Measurements from ENCODE around the gene PAGE4.

Gene PAGE4

DNA sequence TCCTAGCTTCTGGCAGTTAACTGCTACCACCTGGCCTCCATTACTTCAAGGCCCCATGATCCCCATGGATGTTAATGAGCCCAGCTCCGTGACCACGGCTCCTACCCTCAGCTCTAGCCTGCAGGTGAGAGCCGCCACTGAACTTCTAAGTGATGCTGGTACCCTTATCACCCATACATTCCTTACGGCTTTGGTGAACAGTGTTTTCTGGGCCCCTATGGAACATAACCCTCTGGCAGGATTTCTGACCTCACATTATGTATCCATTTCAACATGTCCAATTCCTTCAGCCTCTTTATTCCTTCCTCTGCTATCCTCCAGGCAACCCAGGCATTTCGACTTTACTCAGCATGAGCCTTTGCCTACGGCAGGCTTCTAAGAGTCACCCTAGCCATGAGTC is 24.6 kb downstream of the PAGE4 start:
- Histone ChIP-seq H2BK5ac (ENCODE audit: low read depth, low read length, poor library complexity) (no peak overlapping the region), H3K4me2 (ENCODE audit: low read length) (no peak overlapping the region), H3K36me3 (ENCODE audit: control insufficient read depth in 1 of 2, insufficient read depth in 2 of 2, low read length in 2 of 2) (no peaks in the 10 kb centered on the region), H4K91ac (ENCODE audit: low read depth, low read length) (no peak overlapping the region), H3K9ac (ENCODE audit: low read length) (no peak overlapping the region), H3K27me3 (ENCODE audit: insufficient read depth, low read length) (no peaks in the 10 kb centered on the region), H3K4me3 (ENCODE audit: low read depth, low read length) (no peak overlapping the region), H3K4ac (ENCODE audit: low read depth, low read length) (no peak overlapping the region), H4K8ac (ENCODE audit: low read depth, low read length) (no peak overlapping the region), H3K4me1 (ENCODE audit: control insufficient read depth in 1 of 2, insufficient read depth in 2 of 2, low read length in 2 of 2) (no peaks in the 10 kb centered on the region), H2BK120ac (ENCODE audit: insufficient read depth, low read length, poor library complexity) (no peak overlapping the region), H3K79me1 (ENCODE audit: low read length) (no peaks in the 10 kb centered on the region), H3K14ac (ENCODE audit: low read length) (no peak overlapping the region), H3K23ac (ENCODE audit: low read length) (no peak overlapping the region), H3K27ac (ENCODE audit: low read depth, low read length) (no peak overlapping the region), H2AFZ (ENCODE audit: insufficient read depth, low read length, poor library complexity) (no peak overlapping the region), H3K9me3 (ENCODE audit: insufficient read depth, low read depth, low read length) (no peaks in the 10 kb centered on the region), H3K18ac (ENCODE audit: low read length) (no peak overlapping the region), H2BK12ac (ENCODE audit: low read length) (no peak overlapping the region), H4K12ac (ENCODE audit: low read depth, low read length) (no peak overlapping the region), H2AK5ac (ENCODE audit: low read length) (no peak overlapping the region), H3K79me2 (ENCODE audit: control insufficient read depth, insufficient read depth, low read length, poor library complexity) (no peaks in the 10 kb centered on the region)
- DNase-seq: peak; percentile 83 to 91
- no CpG with 5 or more reads among the region's 6 CpGs for WGBS (ENCODE audit: extremely low coverage, insufficient coverage, insufficient read length)

DNA sequence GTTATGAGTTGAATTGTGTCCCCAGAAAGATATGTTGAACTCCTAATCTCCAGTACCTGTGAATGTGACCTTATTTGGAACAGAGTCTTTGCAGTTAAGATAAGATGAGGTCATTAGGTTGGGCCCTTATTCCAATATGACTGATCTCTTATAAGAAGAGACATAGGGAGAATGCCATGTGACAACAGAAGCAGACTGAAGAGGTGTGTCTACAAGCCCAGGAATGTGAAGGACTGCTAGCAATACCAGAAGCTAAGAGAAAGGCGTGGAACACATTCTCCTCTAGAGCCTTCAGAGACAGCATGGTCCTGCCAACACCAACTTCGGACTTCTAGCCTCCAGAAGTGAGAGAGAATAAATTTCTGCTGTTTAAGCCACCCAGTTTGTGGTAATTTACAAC is 27.7 kb downstream of the PAGE4 start:
- no peak overlapping the region for H3K23ac ChIP-seq (ENCODE audit: low read length)
- H3K27ac ChIP-seq (ENCODE audit: low read depth, low read length): no peak overlapping the region
- no peak overlapping the region for H2BK5ac ChIP-seq (ENCODE audit: low read depth, low read length, poor library complexity)
- no peak overlapping the region for H2BK12ac ChIP-seq (ENCODE audit: low read length)
- no peaks in the 10 kb centered on the region for H3K79me2 ChIP-seq (ENCODE audit: control insufficient read depth, insufficient read depth, low read length, poor library complexity)
- no peaks in the 10 kb centered on the region for H3K79me1 ChIP-seq (ENCODE audit: low read length)
- H3K9me3 ChIP-seq (ENCODE audit: insufficient read depth, low read depth, low read length): no peaks in the 10 kb centered on the region
- H3K27me3 ChIP-seq (ENCODE audit: insufficient read depth, low read length): no peaks in the 10 kb centered on the region
- no peak overlapping the region for H3K4ac ChIP-seq (ENCODE audit: low read depth, low read length)
- no peak overlapping the region for H4K8ac ChIP-seq (ENCODE audit: low read depth, low read length)
- no peak overlapping the region for H2BK120ac ChIP-seq (ENCODE audit: insufficient read depth, low read length, poor library complexity)
- WGBS (ENCODE audit: extremely low coverage, insufficient coverage, insufficient read length): no CpG with 5 or more reads among the region's 2 CpGs
- H3K4me1 ChIP-seq (ENCODE audit: control insufficient read depth in 1 of 2, insufficient read depth in 2 of 2, low read length in 2 of 2): peaks cover 0 to 2% of the 10 kb centered on the region in 2 experiments
- H3K4me3 ChIP-seq (ENCODE audit: low read depth, low read length): no peak overlapping the region
- H3K36me3 ChIP-seq (ENCODE audit: control insufficient read depth in 1 of 2, insufficient read depth in 2 of 2, low read length in 2 of 2): no peaks in the 10 kb centered on the region
- no peak overlapping the region for H3K4me2 ChIP-seq (ENCODE audit: low read length)
- no peak overlapping the region for H4K12ac ChIP-seq (ENCODE audit: low read depth, low read length)
- H3K14ac ChIP-seq (ENCODE audit: low read length): no peak overlapping the region
- no peak overlapping the region for H3K18ac ChIP-seq (ENCODE audit: low read length)
- H2AFZ ChIP-seq (ENCODE audit: insufficient read depth, low read length, poor library complexity): no peak overlapping the region
- DNase-seq: peak; percentile 8 to 50
- H4K91ac ChIP-seq (ENCODE audit: low read depth, low read length): no peak overlapping the region
- no peak overlapping the region for H3K9ac ChIP-seq (ENCODE audit: low read length)
- H2AK5ac ChIP-seq (ENCODE audit: low read length): no peak overlapping the region

DNA sequence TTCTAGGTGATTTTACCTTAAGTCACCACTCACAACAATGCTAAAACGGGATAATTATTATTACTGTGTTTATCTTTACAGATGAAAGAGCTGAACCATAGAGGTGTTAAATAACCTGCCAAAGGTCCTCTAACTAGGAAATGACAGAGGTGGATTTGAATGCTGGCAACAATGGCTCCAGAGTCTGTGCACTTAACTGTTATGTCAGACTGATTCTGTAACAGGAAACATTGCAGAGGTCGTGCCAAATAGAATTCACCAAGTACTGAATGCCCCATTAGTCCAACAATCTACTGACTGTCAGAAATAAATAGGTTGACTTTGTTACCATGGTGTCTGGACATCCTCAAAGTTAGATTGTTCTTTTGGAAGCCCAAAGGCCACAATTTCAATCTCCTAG is 29.2 kb downstream of the PAGE4 start:
- Histone ChIP-seq H3K23ac (ENCODE audit: low read length) (no peak overlapping the region), H3K4me1 (ENCODE audit: control insufficient read depth in 1 of 2, insufficient read depth in 2 of 2, low read length in 2 of 2) (peaks cover 0 to 2% of the 10 kb centered on the region in 2 experiments), H2BK5ac (ENCODE audit: low read depth, low read length, poor library complexity) (no peak overlapping the region), H3K4ac (ENCODE audit: low read depth, low read length) (no peak overlapping the region), H3K4me3 (ENCODE audit: low read depth, low read length) (no peak overlapping the region), H4K8ac (ENCODE audit: low read depth, low read length) (no peak overlapping the region), H3K79me1 (ENCODE audit: low read length) (no peaks in the 10 kb centered on the region), H3K9me3 (ENCODE audit: insufficient read depth, low read depth, low read length) (no peaks in the 10 kb centered on the region), H2AFZ (ENCODE audit: insufficient read depth, low read length, poor library complexity) (no peak overlapping the region), H3K4me2 (ENCODE audit: low read length) (no peak overlapping the region), H2BK120ac (ENCODE audit: insufficient read depth, low read length, poor library complexity) (no peak overlapping the region), H3K36me3 (ENCODE audit: control insufficient read depth in 1 of 2, insufficient read depth in 2 of 2, low read length in 2 of 2) (no peaks in the 10 kb centered on the region), H2AK5ac (ENCODE audit: low read length) (no peak overlapping the region), H3K14ac (ENCODE audit: low read length) (no peak overlapping the region), H3K79me2 (ENCODE audit: control insufficient read depth, insufficient read depth, low read length, poor library complexity) (no peaks in the 10 kb centered on the region), H3K27me3 (ENCODE audit: insufficient read depth, low read length) (no peaks in the 10 kb centered on the region), H4K12ac (ENCODE audit: low read depth, low read length) (no peak overlapping the region), H3K27ac (ENCODE audit: low read depth, low read length) (no peak overlapping the region), H4K91ac (ENCODE audit: low read depth, low read length) (no peak overlapping the region), H2BK12ac (ENCODE audit: low read length) (no peak overlapping the region), H3K18ac (ENCODE audit: low read length) (no peak overlapping the region), H3K9ac (ENCODE audit: low read length) (no peak overlapping the region)
- WGBS (ENCODE audit: extremely low coverage, insufficient coverage, insufficient read length): no CpG with 5 or more reads among the region's 2 CpGs
- DNase-seq: no peak

DNA sequence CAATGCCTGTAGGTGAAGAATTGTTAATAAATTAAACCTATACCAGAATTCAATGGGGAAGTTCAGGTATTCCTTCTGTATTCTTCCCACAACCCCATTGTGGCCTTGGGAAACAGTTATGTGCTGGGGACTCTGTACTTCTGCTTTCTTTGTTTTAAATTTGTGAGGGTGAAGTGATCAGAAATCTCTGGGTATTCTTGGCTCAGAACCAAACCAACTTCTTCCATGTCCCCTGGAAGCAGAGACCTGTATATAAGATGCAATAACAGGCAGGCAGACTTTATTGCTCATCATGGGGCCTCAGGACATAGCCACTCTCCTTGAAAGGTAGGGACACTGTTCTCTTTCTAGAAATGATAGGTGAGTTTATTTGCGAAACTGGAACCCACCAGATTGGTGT is 30.4 kb downstream of the PAGE4 start:
- Histone ChIP-seq H4K12ac (ENCODE audit: low read depth, low read length) (no peak overlapping the region), H3K14ac (ENCODE audit: low read length) (no peak overlapping the region), H3K4me3 (ENCODE audit: low read depth, low read length) (no peak overlapping the region), H3K4me1 (ENCODE audit: control insufficient read depth in 1 of 2, insufficient read depth in 2 of 2, low read length in 2 of 2) (peaks cover 0 to 2% of the 10 kb centered on the region in 2 experiments), H4K8ac (ENCODE audit: low read depth, low read length) (no peak overlapping the region), H2AFZ (ENCODE audit: insufficient read depth, low read length, poor library complexity) (no peak overlapping the region), H2BK5ac (ENCODE audit: low read depth, low read length, poor library complexity) (no peak overlapping the region), H3K27ac (ENCODE audit: low read depth, low read length) (no peak overlapping the region), H4K91ac (ENCODE audit: low read depth, low read length) (no peak overlapping the region), H3K9ac (ENCODE audit: low read length) (no peak overlapping the region), H3K79me2 (ENCODE audit: control insufficient read depth, insufficient read depth, low read length, poor library complexity) (no peaks in the 10 kb centered on the region), H3K9me3 (ENCODE audit: insufficient read depth, low read depth, low read length) (no peaks in the 10 kb centered on the region), H2AK5ac (ENCODE audit: low read length) (no peak overlapping the region), H2BK12ac (ENCODE audit: low read length) (no peak overlapping the region), H3K27me3 (ENCODE audit: insufficient read depth, low read length) (no peaks in the 10 kb centered on the region), H3K4ac (ENCODE audit: low read depth, low read length) (no peak overlapping the region), H2BK120ac (ENCODE audit: insufficient read depth, low read length, poor library complexity) (no peak overlapping the region), H3K18ac (ENCODE audit: low read length) (no peak overlapping the region), H3K79me1 (ENCODE audit: low read length) (no peaks in the 10 kb centered on the region), H3K23ac (ENCODE audit: low read length) (no peak overlapping the region), H3K4me2 (ENCODE audit: low read length) (no peak overlapping the region), H3K36me3 (ENCODE audit: control insufficient read depth in 1 of 2, insufficient read depth in 2 of 2, low read length in 2 of 2) (no peaks in the 10 kb centered on the region)
- no CpG with 5 or more reads among the region's 1 CpG for WGBS (ENCODE audit: extremely low coverage, insufficient coverage, insufficient read length)
- DNase-seq: no peak
